GM19351 (cell line): ENCODE results near the gene TEX10.
"Not testable (repeated sequence)": the region's sequence is repeated elsewhere in the genome, so short reads cannot be mapped to it uniquely, and the experiment has no call there.

Source experiments
- ATAC-seq: cut with Tn5 transposase; IDR thresholded peaks from one replicate; pipeline ENCODE4 v1.9.1; 2021; ENCODE audit warnings: mild to moderate bottlenecking, moderate library complexity; ENCODE audit not compliant: unreplicated experiment

TEX10 gene

GRCh38 chr9:100352727-100353505 lies at the start of gene TEX10:
TSS of gene TEX10 (minus strand) at chr9:100352942. CDS start at chr9:100349363, 3,579 bp downstream.
- peak; percentile 73 for ATAC-seq

DNA sequence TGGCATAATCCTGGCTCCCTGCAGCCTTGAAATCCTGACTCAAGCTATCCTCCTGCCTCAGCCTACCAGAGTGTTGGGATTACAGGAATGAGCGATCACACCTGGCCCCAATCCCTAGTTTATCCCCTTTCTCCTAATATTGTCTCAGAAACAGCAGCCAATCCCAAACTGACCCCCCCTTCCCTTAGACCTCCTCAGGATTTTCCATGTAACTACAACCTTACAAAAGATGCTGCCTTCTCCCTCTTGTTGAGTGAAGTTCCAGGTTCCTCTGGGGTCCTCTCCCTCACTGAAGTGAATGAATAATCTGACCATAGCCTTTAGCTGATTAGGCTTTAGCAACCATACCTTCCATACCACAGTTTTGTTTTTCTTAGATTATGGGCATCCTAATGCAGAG lies 48.3 kb upstream of the TEX10 start:
- ATAC-seq, result no peak

DNA sequence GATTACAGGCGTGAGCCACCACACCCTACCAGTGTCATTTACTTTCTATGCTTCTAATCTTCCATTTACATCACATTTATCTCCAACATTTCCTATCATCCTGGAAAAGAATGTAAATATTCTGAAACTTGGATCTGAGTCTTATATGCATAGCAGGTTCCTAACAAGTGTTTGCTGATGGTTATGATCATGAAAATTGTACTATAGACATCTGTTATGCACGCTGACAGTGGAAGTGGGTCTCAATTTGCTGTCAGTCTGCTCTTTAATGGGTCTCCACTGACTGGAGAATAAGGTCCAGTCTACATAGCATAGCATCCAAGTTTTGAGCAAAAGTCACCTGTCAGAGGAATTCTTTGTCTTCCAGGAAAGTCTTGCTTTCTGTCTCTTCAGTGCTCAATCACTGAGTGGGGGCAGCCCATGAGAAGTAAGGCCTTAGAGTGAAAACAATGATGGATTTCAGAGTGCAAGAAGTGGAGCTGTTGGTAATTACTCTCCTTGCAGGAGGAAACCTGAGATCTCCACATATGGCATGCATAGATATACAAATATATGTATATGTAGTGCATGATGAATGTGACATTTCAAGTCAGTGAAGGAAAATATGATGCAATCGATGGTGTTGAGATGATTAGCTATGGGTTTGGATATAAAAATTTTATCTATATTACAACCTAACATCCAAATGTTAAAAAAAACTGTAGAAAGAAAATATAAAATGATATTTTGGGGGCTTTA lies 45.0 kb upstream of the TEX10 start:
- no peak for ATAC-seq

GRCh38 chr9:100396769-100397168 lies 44.0 kb upstream of the TEX10 start:
- no peak for ATAC-seq

- no peak for ATAC-seq
Measured at GRCh38 chr9:100394816-100395215, 42.1 kb upstream of the TEX10 start.

- ATAC-seq, result no peak
Measured at GRCh38 chr9:100394032-100394695, 41.4 kb upstream of the TEX10 start.

DNA sequence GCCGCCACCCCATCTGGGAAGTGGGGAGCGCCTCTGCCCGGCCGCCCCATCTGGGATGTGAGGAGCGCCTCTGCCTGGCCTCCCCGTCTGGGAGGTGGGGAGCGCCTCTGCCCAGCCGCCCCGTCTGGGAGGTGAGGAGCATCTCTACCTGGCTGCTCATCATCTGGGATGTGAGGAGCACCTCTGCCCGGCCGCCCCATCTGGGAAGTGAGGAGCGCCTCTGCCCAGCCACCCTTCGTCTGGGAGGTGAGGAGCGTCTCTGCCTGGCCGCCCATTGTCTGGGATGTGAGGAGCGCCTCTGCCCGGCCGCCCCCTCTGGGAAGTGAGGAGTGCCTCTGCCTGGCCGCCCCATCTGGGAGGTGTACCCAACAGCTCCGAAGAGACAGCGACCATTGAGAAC lies 40.2 kb upstream of the TEX10 start:
- not testable (repeated sequence) for ATAC-seq

GRCh38 chr9:100379862-100380261 lies 27.1 kb upstream of the TEX10 start:
- ATAC-seq, result no peak

DNA sequence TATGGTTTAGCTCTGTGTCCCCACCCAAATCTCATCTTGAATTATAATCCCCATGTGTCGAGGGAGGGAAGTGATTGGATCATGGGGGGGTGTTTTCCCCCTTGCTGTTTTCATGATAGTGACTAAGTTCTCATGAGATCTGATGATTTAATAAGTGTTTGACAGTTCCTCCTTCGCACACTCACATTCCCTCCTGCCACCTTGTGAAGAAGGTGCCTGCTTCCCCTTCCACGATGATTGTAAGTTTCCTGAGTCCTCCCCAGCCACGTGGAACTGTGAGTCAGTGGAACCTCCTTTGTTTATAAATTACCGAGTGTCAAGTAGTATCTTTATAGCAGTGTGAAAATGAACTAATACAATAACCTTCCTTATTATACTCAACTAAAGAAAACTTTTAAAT lies 24.3 kb upstream of the TEX10 start:
- no peak for ATAC-seq

DNA sequence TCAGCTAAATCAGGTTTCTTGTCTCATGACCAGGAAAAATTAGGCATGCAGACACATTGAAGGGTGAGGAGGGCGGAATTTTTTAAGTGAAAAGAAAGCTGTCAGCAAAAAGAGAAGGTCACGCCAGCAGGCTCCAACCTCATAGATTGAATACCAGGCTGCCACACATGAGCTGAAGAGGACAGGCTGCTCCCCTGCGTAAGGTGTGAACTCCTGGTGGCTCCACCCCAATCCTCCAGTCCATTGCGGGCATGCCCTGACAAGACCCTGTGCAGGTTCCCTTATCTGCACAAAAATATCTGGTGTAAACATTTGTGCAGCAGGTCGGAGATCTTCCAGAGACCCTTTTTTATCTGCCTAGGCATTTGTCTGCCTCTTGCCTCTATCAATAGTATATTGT lies 22.9 kb upstream of the TEX10 start:
- no peak for ATAC-seq

GRCh38 chr9:100372648-100373047 lies 19.9 kb upstream of the TEX10 start:
- no peak for ATAC-seq

DNA sequence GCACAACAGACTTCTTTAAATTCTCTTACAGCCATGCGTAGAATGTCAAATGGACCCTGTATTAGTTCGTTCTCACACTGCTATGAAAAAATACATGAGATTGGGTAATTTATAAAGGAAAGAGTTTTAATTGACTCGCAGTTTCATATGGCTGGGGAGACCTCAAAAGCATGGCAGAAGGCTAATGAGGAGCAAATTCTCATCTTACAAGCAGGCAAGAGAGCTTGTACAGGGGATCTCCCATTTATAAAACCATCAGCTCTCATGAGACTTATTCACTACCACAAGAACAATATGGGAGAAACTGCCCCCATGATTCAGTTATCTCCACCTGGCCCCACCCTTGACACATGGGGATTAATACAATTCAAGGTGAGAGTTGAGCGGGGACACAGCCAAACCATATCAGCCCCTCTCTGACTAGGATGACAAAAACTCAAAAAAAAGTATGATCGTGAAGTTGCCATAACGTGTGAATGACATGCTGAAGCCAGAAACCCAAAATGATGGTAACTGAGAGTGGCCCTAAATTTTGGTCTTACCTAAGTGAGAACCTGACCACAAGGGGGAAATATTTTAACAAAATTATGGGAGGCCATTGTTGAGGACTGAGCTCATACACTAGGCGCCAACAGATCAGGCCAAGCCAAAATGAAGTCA lies 17.5 kb upstream of the TEX10 start:
- no peak for ATAC-seq

- no peak for ATAC-seq
Measured at GRCh38 chr9:100368672-100369071, 15.9 kb upstream of the TEX10 start.

GRCh38 chr9:100366121-100366520 lies 13.4 kb upstream of the TEX10 start:
- ATAC-seq, result no peak

GRCh38 chr9:100364013-100364412 lies 11.3 kb upstream of the TEX10 start:
- ATAC-seq, result no peak

GRCh38 chr9:100359057-100359456 lies 6.3 kb upstream of the TEX10 start:
- no peak for ATAC-seq

GRCh38 chr9:100357501-100357900 lies 4.8 kb upstream of the TEX10 start:
- ATAC-seq, result no peak

- ATAC-seq, result peak; percentile 25
Measured at GRCh38 chr9:100355561-100355960, 2.8 kb upstream of the TEX10 start.

DNA sequence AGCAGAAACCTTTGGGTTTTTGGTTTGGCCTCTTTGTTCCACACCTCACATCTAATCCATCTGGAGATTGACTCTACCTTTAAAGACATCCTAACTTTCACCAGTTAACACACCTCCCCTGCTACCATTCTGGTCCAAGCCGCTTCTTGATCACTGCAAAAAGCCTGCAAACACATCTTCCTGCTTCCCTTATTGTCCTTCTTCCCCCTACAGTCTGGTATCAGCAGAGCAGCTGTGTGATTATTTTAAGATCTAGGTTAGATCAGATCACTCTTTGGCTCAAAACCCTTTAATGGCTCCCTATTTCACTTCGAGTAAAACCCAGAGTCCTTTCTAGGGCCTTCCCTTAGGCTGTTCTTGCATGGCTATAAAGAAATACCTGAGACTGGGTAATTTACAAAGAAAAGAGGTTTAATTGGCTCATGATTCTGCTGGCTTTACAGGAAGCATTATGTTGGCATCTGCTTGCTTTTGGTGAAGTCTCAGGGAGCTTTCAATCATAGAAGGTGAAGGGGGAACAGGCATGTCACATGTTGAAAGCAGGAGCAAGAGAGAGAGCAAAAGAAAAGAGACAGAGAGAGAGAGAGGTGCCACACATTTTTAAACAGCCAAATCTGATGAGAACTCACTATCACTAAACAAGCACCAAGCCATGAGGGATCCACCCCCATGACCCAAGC lies 1.5 kb upstream of the TEX10 start:
- no peak for ATAC-seq

- ATAC-seq, result peak; percentile 40
Measured at GRCh38 chr9:100352201-100352726, 478 bp downstream of the TEX10 start.
